C1 segment of cervical spinal cord (tissue), 14 donors: ENCODE measurements around the gene PRR23C.

Experiments
- DNase-seq, 14 donors: peaks; one replicate each; lab custom pipeline; 2025; lab: John Stamatoyannopoulos, UW

Gene PRR23C

DNA sequence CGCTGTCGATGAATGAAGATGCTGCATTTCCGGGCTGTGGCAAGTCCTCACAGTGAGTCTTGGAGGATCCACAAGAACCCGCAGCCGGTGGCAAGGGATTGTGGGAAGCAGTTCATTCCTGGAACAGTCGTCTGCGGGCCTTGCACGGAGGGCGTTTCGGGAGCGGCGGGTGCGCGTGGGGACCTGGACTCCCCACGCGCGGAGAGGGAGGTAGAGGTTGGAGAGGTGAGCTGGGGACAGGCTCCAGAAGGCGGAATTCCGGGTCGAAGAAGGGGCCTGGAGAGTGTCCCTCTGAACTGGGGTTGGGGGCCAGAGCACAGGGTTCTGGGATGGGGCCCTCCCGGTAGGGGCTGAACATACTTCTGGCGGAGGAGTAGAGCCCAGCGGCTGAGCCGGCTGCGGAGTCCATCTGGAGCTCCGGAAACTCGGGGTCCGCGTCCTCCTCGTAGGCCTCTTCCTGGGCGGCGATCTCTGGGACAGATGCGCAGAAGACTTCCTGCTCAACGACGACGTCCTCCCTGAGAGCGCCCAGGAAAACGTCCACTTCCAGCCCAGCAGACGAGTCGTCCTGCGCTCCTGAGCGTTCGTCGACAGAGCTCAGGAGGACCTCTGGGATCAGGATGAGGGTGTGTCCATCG is 39.2 kb downstream of the PRR23C start:
- no peak for DNase-seq

GRCh38 chr3:138995706-138996105 is 49.0 kb downstream of the PRR23C start:
- DNase-seq, result no peak
